ENCODE results near the gene FMO3.

The FMO3 gene

GRCh38 chr1:171084870-171085269 is 5.8 kb upstream of the FMO3 start:
- no peak overlapping the region for H3K4me3 ChIP-seq (ENCODE audit: low read depth, low read length)
- no peaks in the 10 kb centered on the region for H3K36me3 ChIP-seq (ENCODE audit: control insufficient read depth, insufficient read depth, low read length)
- no peaks in the 10 kb centered on the region for H3K4me1 ChIP-seq (ENCODE audit: control insufficient read depth, insufficient read depth, low read length)
- H3K27me3 ChIP-seq (ENCODE audit: control insufficient read depth, insufficient read depth, low read length), result no peaks in the 10 kb centered on the region
- H3K9ac ChIP-seq (ENCODE audit: low read depth, low read length), result no peak overlapping the region
- no peaks in the 10 kb centered on the region for H3K9me3 ChIP-seq (ENCODE audit: control insufficient read depth, insufficient read depth, low read length)

DNA sequence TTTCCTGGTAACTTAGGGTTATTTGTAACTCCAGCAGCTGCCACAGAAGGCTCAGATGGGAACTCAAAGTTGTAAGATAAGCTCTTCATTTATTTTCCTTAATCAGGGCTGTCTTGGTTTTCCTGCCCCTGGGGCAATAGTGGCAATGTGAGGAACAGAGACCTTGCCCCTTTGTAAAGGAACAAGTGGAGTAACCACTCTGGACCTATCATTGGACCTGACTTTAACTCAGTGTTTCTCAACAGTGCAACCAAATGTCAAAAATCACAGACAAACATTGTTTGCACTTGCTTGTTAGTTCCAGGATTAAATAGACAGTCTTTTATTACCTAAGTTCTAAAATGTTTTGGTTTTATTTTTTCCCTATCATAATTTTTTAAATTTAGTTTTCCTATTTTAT is 2.8 kb upstream of the FMO3 start:
- H3K4me1 ChIP-seq (ENCODE audit: control insufficient read depth, insufficient read depth, low read length), result no peaks in the 10 kb centered on the region
- no peaks in the 10 kb centered on the region for H3K27me3 ChIP-seq (ENCODE audit: control insufficient read depth, insufficient read depth, low read length)
- no peak overlapping the region for H3K4me3 ChIP-seq (ENCODE audit: low read depth, low read length)
- H3K9me3 ChIP-seq (ENCODE audit: control insufficient read depth, insufficient read depth, low read length), result no peaks in the 10 kb centered on the region
- H3K36me3 ChIP-seq (ENCODE audit: control insufficient read depth, insufficient read depth, low read length), result no peaks in the 10 kb centered on the region
- H3K9ac ChIP-seq (ENCODE audit: low read depth, low read length), result no peak overlapping the region

- no peak overlapping the region for H3K4me3 ChIP-seq (ENCODE audit: low read depth, low read length)
- no peaks in the 10 kb centered on the region for H3K9me3 ChIP-seq (ENCODE audit: control insufficient read depth, insufficient read depth, low read length)
- H3K36me3 ChIP-seq (ENCODE audit: control insufficient read depth, insufficient read depth, low read length), result no peaks in the 10 kb centered on the region
- no peak overlapping the region for H3K9ac ChIP-seq (ENCODE audit: low read depth, low read length)
- no peaks in the 10 kb centered on the region for H3K4me1 ChIP-seq (ENCODE audit: control insufficient read depth, insufficient read depth, low read length)
- H3K27me3 ChIP-seq (ENCODE audit: control insufficient read depth, insufficient read depth, low read length), result no peaks in the 10 kb centered on the region
Observed at GRCh38 chr1:171103862-171104261, 13.2 kb downstream of the FMO3 start.

DNA sequence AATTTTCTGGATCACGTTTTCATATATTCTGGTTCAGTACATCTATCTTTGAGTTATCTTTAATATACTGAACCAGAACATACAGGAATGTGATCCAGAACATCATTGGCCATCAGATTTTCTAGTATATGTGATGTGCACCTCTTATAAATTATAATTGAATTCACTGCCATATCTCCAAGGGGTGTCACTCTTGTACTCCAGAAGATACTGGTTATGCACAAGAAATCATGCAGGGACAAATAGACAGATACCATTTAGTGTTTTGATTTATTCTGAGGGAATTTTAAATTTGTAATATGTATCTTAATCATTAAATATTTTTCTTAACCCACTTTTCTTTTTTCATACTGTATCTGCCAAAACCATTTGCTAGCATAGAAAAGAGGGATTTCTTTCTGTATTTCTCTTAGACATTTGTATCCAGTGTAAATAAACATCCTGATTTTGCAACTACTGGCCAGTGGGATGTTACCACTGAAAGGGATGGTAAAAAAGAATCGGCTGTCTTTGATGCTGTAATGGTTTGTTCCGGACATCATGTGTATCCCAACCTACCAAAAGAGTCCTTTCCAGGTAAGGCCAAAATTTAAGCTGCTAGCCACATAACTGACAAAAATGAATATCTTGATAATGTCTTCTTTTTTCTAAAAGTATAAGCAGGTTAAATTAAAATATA is 16.7 kb downstream of the FMO3 start:
- no peaks in the 10 kb centered on the region for H3K27me3 ChIP-seq (ENCODE audit: control insufficient read depth, insufficient read depth, low read length)
- no peak overlapping the region for H3K4me3 ChIP-seq (ENCODE audit: low read depth, low read length)
- H3K9ac ChIP-seq (ENCODE audit: low read depth, low read length), result no peak overlapping the region
- no peaks in the 10 kb centered on the region for H3K4me1 ChIP-seq (ENCODE audit: control insufficient read depth, insufficient read depth, low read length)
- H3K9me3 ChIP-seq (ENCODE audit: control insufficient read depth, insufficient read depth, low read length), result no peaks in the 10 kb centered on the region
- H3K36me3 ChIP-seq (ENCODE audit: control insufficient read depth, insufficient read depth, low read length), result no peaks in the 10 kb centered on the region

DNA sequence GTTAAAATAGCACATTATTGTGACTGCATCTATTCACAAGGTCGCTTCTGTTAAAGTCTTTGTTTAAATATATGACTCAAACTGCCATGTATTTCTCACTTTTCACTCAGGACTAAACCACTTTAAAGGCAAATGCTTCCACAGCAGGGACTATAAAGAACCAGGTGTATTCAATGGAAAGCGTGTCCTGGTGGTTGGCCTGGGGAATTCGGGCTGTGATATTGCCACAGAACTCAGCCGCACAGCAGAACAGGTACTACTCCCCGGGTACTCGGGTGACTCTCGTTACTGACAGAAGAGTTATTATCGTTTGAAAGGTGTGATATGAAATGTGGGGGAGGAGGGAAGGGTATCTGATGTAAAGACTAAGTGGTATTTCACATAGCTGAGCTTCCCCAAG is 17.3 kb downstream of the FMO3 start:
- Histone ChIP-seq H3K9ac (ENCODE audit: low read depth, low read length) (no peak overlapping the region), H3K27me3 (ENCODE audit: control insufficient read depth, insufficient read depth, low read length) (no peaks in the 10 kb centered on the region), H3K4me1 (ENCODE audit: control insufficient read depth, insufficient read depth, low read length) (no peaks in the 10 kb centered on the region), H3K4me3 (ENCODE audit: low read depth, low read length) (no peak overlapping the region), H3K36me3 (ENCODE audit: control insufficient read depth, insufficient read depth, low read length) (no peaks in the 10 kb centered on the region), H3K9me3 (ENCODE audit: control insufficient read depth, insufficient read depth, low read length) (no peaks in the 10 kb centered on the region)

DNA sequence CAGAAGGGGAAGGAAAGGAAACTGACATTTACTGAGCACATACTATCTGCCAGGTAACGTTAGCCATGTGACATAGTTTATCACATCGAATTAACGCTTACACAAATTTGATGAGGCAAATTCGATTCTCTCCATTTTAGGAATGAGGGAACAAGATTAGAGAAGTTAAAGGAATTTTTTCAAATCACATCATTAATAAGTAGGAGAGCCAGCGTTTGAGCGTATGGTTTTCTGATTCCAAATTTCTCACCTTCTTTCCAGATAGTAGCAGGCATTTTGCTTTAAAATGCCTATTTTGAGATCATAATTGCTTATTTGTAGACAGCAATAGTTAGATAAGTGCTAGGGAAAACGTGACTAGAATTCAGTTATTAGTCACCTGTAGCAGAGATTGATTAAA is 19.3 kb downstream of the FMO3 start:
- Histone ChIP-seq H3K4me1 (ENCODE audit: control insufficient read depth, insufficient read depth, low read length) (no peaks in the 10 kb centered on the region), H3K36me3 (ENCODE audit: control insufficient read depth, insufficient read depth, low read length) (no peaks in the 10 kb centered on the region), H3K9me3 (ENCODE audit: control insufficient read depth, insufficient read depth, low read length) (no peaks in the 10 kb centered on the region), H3K27me3 (ENCODE audit: control insufficient read depth, insufficient read depth, low read length) (no peaks in the 10 kb centered on the region), H3K9ac (ENCODE audit: low read depth, low read length) (no peak overlapping the region), H3K4me3 (ENCODE audit: low read depth, low read length) (no peak overlapping the region)

DNA sequence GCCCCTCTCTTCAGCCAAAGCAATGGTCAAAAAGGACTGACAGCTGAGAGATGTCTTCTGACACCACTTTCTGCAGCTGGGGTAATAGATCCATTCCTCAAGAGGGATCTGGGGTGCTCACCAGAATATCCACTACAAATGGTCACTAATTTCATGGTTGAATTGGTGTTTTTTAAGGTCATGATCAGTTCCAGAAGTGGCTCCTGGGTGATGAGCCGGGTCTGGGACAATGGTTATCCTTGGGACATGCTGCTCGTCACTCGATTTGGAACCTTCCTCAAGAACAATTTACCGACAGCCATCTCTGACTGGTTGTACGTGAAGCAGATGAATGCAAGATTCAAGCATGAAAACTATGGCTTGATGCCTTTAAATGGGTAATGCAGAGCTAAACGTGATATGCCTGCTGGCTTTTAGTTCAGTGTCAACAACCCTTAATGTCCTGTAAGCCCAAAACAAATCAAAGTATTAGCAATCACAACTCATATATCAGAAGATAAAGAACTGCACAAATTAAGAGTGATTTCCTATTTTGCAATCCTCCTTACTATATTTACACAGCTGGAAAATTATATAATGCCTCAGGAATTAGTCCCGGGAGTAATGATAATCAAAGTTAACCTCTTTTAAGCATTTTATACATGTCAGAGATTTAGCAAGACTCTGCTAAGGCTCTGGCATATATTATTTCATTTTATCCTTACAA is 20.1 kb downstream of the FMO3 start:
- H3K9ac ChIP-seq (ENCODE audit: low read depth, low read length), result no peak overlapping the region
- H3K27me3 ChIP-seq (ENCODE audit: control insufficient read depth, insufficient read depth, low read length), result no peaks in the 10 kb centered on the region
- no peak overlapping the region for H3K4me3 ChIP-seq (ENCODE audit: low read depth, low read length)
- H3K4me1 ChIP-seq (ENCODE audit: control insufficient read depth, insufficient read depth, low read length), result no peaks in the 10 kb centered on the region
- H3K36me3 ChIP-seq (ENCODE audit: control insufficient read depth, insufficient read depth, low read length), result no peaks in the 10 kb centered on the region
- H3K9me3 ChIP-seq (ENCODE audit: control insufficient read depth, insufficient read depth, low read length), result no peaks in the 10 kb centered on the region

- no peaks in the 10 kb centered on the region for H3K36me3 ChIP-seq (ENCODE audit: control insufficient read depth, insufficient read depth, low read length)
- no peaks in the 10 kb centered on the region for H3K4me1 ChIP-seq (ENCODE audit: control insufficient read depth, insufficient read depth, low read length)
- no peaks in the 10 kb centered on the region for H3K27me3 ChIP-seq (ENCODE audit: control insufficient read depth, insufficient read depth, low read length)
- H3K4me3 ChIP-seq (ENCODE audit: low read depth, low read length), result no peak overlapping the region
- no peaks in the 10 kb centered on the region for H3K9me3 ChIP-seq (ENCODE audit: control insufficient read depth, insufficient read depth, low read length)
- H3K9ac ChIP-seq (ENCODE audit: low read depth, low read length), result no peak overlapping the region
Observed at GRCh38 chr1:171112119-171112518, 21.4 kb downstream of the FMO3 start.

GRCh38 chr1:171113382-171113781 is 22.7 kb downstream of the FMO3 start:
- no peak overlapping the region for H3K9ac ChIP-seq (ENCODE audit: low read depth, low read length)
- H3K9me3 ChIP-seq (ENCODE audit: control insufficient read depth, insufficient read depth, low read length), result no peaks in the 10 kb centered on the region
- H3K4me1 ChIP-seq (ENCODE audit: control insufficient read depth, insufficient read depth, low read length), result no peaks in the 10 kb centered on the region
- no peaks in the 10 kb centered on the region for H3K27me3 ChIP-seq (ENCODE audit: control insufficient read depth, insufficient read depth, low read length)
- no peaks in the 10 kb centered on the region for H3K36me3 ChIP-seq (ENCODE audit: control insufficient read depth, insufficient read depth, low read length)
- no peak overlapping the region for H3K4me3 ChIP-seq (ENCODE audit: low read depth, low read length)

DNA sequence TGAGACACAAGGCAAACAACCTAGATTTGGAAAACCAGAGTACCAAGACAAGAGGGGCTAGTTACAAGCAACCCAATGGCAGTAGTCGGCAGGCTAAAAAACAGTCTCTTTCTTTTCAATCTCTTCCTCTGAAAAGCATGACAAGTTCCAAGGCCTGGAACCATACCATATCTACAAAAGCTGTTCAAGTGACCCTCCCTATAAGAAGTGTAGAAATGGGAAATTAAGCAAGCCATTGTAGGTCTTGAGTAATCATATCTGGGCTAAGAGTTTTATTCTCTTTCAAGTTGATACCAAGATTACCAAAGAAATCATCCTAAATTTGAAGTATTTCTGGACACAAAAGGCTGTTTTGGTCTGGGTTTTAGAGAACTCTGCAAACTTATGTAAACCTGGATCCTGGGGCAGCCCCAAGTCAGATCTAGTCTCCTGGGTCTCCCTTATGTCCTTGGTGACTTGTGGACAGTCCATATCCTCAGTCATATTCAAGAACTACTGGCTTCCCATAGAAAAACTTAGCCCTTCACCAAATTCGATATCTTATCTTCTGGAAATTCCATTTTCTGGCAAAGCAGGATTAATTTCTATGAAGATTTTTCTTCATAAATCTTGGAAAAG is 24.7 kb downstream of the FMO3 start:
- no peak overlapping the region for H3K4me3 ChIP-seq (ENCODE audit: low read depth, low read length)
- H3K9ac ChIP-seq (ENCODE audit: low read depth, low read length), result no peak overlapping the region
- H3K4me1 ChIP-seq (ENCODE audit: control insufficient read depth, insufficient read depth, low read length), result no peaks in the 10 kb centered on the region
- H3K27me3 ChIP-seq (ENCODE audit: control insufficient read depth, insufficient read depth, low read length), result no peaks in the 10 kb centered on the region
- no peaks in the 10 kb centered on the region for H3K9me3 ChIP-seq (ENCODE audit: control insufficient read depth, insufficient read depth, low read length)
- H3K36me3 ChIP-seq (ENCODE audit: control insufficient read depth, insufficient read depth, low read length), result no peaks in the 10 kb centered on the region

DNA sequence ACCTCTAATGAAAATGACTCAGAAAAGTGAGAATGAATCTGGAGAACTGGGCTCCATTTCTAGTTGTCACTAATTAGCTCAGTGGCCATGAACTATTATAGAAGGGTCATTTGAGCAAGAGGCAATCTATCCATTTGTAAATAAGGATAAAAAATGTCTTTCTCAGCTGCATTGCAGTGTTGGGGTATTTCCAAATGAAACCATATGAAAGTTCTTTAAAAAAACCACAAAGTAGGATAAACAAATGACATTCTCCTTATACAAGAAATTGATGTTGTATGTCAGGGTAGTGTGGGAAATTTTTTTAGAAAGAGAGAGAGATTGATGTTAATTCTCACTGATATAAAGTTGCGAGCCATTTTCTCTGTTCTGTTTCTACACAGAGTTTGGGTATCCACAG is 26.0 kb downstream of the FMO3 start:
- H3K9me3 ChIP-seq (ENCODE audit: control insufficient read depth, insufficient read depth, low read length), result no peaks in the 10 kb centered on the region
- H3K9ac ChIP-seq (ENCODE audit: low read depth, low read length), result no peak overlapping the region
- H3K27me3 ChIP-seq (ENCODE audit: control insufficient read depth, insufficient read depth, low read length), result no peaks in the 10 kb centered on the region
- no peaks in the 10 kb centered on the region for H3K36me3 ChIP-seq (ENCODE audit: control insufficient read depth, insufficient read depth, low read length)
- no peak overlapping the region for H3K4me3 ChIP-seq (ENCODE audit: low read depth, low read length)
- H3K4me1 ChIP-seq (ENCODE audit: control insufficient read depth, insufficient read depth, low read length), result no peaks in the 10 kb centered on the region

GRCh38 chr1:171117085-171117484 is 26.4 kb downstream of the FMO3 start:
- no peak overlapping the region for H3K9ac ChIP-seq (ENCODE audit: low read depth, low read length)
- H3K36me3 ChIP-seq (ENCODE audit: control insufficient read depth, insufficient read depth, low read length), result no peaks in the 10 kb centered on the region
- H3K4me1 ChIP-seq (ENCODE audit: control insufficient read depth, insufficient read depth, low read length), result no peaks in the 10 kb centered on the region

More at GRCh38 chr1:171117085-171117484, 26.4 kb downstream of the FMO3 start:
- Histone ChIP-seq H3K27me3 (ENCODE audit: control insufficient read depth, insufficient read depth, low read length) (no peaks in the 10 kb centered on the region), H3K4me3 (ENCODE audit: low read depth, low read length) (no peak overlapping the region), H3K9me3 (ENCODE audit: control insufficient read depth, insufficient read depth, low read length) (no peaks in the 10 kb centered on the region)

Measured in iPS-15b (cell line).